ENCODE data around the gene FLNB. TPM values are rescaled to one million over a fixed set of nuclear protein-coding genes. Genes with fewer than 3 reads are reported as not detected.

FLNB gene
- total RNA-seq, 4 donors from 2014 or later = 61.9 to 114 (median 89.9) TPM

- Histone ChIP-seq H3K36me3 (no peaks in the 10 kb centered on the region), H3K27ac (replicated peaks in 1 of 4) (peak overlapping the region in 3 of 4 donors; percentile 27 to 60 (median 44)), H3K9me3 (no peaks in the 10 kb centered on the region), H3K4me3 (peak overlapping the region; percentile 53 to 64 (median 56)), H3K27me3 (no peaks in the 10 kb centered on the region), H3K4me1 (peaks cover 39 to 56% (median 52%) of the 10 kb centered on the region in 4 donors)
- peak; percentile 97 for DNase-seq (ENCODE audit: extremely low spot score)
- intact Hi-C loops (cut with DNase I) = loop anchor here (5.0 to 10.0 kb wide), 2 partner anchors 39 to 303 kb away; no protein-coding TSS in a partner anchor
- WGBS = 6% methylated on average over 28 of the region's 46 CpGs
- TF ChIP-seq CTCF (IDR thresholded peaks at IDR 0.05) = peak; percentile 93 to 98 (median 93)
- TF ChIP-seq POLR2A (IDR thresholded peaks at IDR 0.05; ENCODE audit: low read depth) = no peak
- TF ChIP-seq POLR2AphosphoS5 (IDR thresholded peaks at IDR 0.05) = peak; percentile 34 to 38
Measured at GRCh38 chr3:58177747-58178527, 169.7 kb downstream of the FLNB start.

- Histone ChIP-seq H3K9me3 (no peaks in the 10 kb centered on the region), H3K27ac (replicated peaks in 1 of 4) (peak overlapping the region in 1 of 4 donors; percentile 60), H3K4me1 (peaks cover 35 to 49% (median 47%) of the 10 kb centered on the region in 4 donors), H3K36me3 (no peaks in the 10 kb centered on the region), H3K4me3 (peak overlapping the region in 2 of 4 donors; percentile 58 to 64), H3K27me3 (no peaks in the 10 kb centered on the region)
- TF ChIP-seq CTCF (IDR thresholded peaks at IDR 0.05) (no peak), POLR2A (IDR thresholded peaks at IDR 0.05; ENCODE audit: low read depth) (no peak), POLR2AphosphoS5 (IDR thresholded peaks at IDR 0.05) (no peak), EP300 (IDR thresholded peaks at IDR 0.05) (no peak)
- no peak for DNase-seq (ENCODE audit: extremely low spot score)
- 79% methylated on average over 14 of the region's 17 CpGs for WGBS
- intact Hi-C loops (cut with DNase I) = loop anchor here (5.0 to 10.0 kb wide), 2 partner anchors 39 to 304 kb away; no protein-coding TSS in a partner anchor
Measured at GRCh38 chr3:58178528-58179234, 170.5 kb downstream of the FLNB start.

- TF ChIP-seq POLR2AphosphoS5 (IDR thresholded peaks at IDR 0.05) (no peak), POLR2A (IDR thresholded peaks at IDR 0.05; ENCODE audit: low read depth) (no peak), EP300 (IDR thresholded peaks at IDR 0.05) (no peak), CTCF (IDR thresholded peaks at IDR 0.05) (no peak)
Measured at GRCh38 chr3:58179235-58180098, 171.2 kb downstream of the FLNB start.

GRCh38 chr3:58180099-58180880, 172.1 kb downstream of the FLNB start:
- no peak for DNase-seq (ENCODE audit: extremely low spot score)
- Histone ChIP-seq H3K27ac (replicated peaks in 1 of 4) (no peak overlapping the region), H3K9me3 (no peaks in the 10 kb centered on the region), H3K36me3 (no peaks in the 10 kb centered on the region), H3K4me3 (no peak overlapping the region), H3K4me1 (peaks cover 22 to 33% (median 31%) of the 10 kb centered on the region in 4 donors), H3K27me3 (no peaks in the 10 kb centered on the region)
- WGBS = 78% methylated on average over 7 of the region's 12 CpGs
- intact Hi-C loops (cut with DNase I) = loop anchor here (10.0 kb wide), 2 partner anchors 235 to 355 kb away; partner anchors contain the start of gene ACOX2
- TF ChIP-seq CTCF (IDR thresholded peaks at IDR 0.05) = no peak
- TF ChIP-seq POLR2A (IDR thresholded peaks at IDR 0.05; ENCODE audit: low read depth) = no peak
- TF ChIP-seq EP300 (IDR thresholded peaks at IDR 0.05) = no peak
- no peak for TF ChIP-seq POLR2AphosphoS5 (IDR thresholded peaks at IDR 0.05)

More at GRCh38 chr3:58179235-58180098, 171.2 kb downstream of the FLNB start:
- Histone ChIP-seq H3K4me1 (peaks cover 29 to 42% (median 39%) of the 10 kb centered on the region in 4 donors), H3K36me3 (no peaks in the 10 kb centered on the region), H3K4me3 (no peak overlapping the region), H3K9me3 (no peaks in the 10 kb centered on the region), H3K27ac (replicated peaks in 1 of 4) (no peak overlapping the region), H3K27me3 (no peaks in the 10 kb centered on the region)
- intact Hi-C loops (cut with DNase I) = loop anchor here (5.0 to 10.0 kb wide), 4 partner anchors 38 to 355 kb away; partner anchors contain the start of gene ACOX2
- 84% methylated on average over 8 of the region's 13 CpGs for WGBS
- DNase-seq (ENCODE audit: extremely low spot score) = no peak

Data from esophagus muscularis mucosa (tissue), 4 donors.